Neural progenitor cell (in vitro differentiated cells): ENCODE results near the gene CCDC136.

ENCODE experiments used
- EZH2 ChIP-seq: fragments of 200-600 bp; sonication (generic); IDR thresholded peaks from 2 replicates; pipeline ENCODE4 v1.6.1; 2017; ENCODE audit warnings: antibody characterized with exemption, mild to moderate bottlenecking, moderate library complexity
- EZH2phosphoT487 ChIP-seq: fragments of 200-600 bp; sonication (generic); IDR thresholded peaks from 2 replicates; pipeline ENCODE4 v1.6.1; 2017; ENCODE audit warnings: antibody characterized with exemption
- TF ChIP-seq, protein P1 (sequence below): fragments of 200-600 bp; sonication (generic); IDR thresholded peaks from 2 replicates; pipeline ENCODE4 v1.5.1; 2017; ENCODE audit warnings: antibody characterized with exemption, mild to moderate bottlenecking

DNA sequence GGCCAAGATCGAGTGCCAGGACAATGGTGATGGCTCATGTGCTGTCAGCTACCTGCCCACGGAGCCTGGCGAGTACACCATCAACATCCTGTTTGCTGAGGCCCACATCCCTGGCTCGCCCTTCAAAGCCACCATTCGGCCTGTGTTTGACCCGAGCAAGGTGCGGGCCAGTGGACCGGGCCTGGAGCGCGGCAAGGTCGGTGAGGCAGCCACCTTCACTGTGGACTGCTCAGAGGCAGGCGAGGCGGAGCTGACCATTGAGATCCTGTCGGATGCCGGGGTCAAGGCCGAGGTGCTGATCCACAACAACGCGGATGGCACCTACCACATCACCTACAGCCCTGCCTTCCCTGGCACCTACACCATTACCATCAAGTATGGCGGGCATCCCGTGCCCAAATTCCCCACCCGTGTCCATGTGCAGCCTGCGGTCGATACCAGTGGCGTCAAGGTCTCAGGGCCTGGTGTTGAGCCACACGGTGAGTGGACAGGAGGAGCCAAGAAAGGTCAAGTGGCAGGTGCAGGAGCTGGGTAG lies 53.1 kb downstream of the CCDC136 start:
- TF ChIP-seq, protein P1, sequence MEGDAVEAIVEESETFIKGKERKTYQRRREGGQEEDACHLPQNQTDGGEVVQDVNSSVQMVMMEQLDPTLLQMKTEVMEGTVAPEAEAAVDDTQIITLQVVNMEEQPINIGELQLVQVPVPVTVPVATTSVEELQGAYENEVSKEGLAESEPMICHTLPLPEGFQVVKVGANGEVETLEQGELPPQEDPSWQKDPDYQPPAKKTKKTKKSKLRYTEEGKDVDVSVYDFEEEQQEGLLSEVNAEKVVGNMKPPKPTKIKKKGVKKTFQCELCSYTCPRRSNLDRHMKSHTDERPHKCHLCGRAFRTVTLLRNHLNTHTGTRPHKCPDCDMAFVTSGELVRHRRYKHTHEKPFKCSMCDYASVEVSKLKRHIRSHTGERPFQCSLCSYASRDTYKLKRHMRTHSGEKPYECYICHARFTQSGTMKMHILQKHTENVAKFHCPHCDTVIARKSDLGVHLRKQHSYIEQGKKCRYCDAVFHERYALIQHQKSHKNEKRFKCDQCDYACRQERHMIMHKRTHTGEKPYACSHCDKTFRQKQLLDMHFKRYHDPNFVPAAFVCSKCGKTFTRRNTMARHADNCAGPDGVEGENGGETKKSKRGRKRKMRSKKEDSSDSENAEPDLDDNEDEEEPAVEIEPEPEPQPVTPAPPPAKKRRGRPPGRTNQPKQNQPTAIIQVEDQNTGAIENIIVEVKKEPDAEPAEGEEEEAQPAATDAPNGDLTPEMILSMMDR: no peak
- TF ChIP-seq EZH2: no peak
- TF ChIP-seq EZH2phosphoT487: no peak
